22Rv1 (cell line): ENCODE measurements around the gene LMO3.

ENCODE experiments used
- H3K27ac ChIP-seq: fragments of 450-650 bp; 2 replicates; pipeline ENCODE4 v1.5.1; 2017
- CTCF ChIP-seq: fragments of 450-650 bp; IDR thresholded peaks from 2 replicates; pipeline ENCODE4 v1.5.1; 2017; ENCODE audit warnings: mild to moderate bottlenecking
- ZFX ChIP-seq: fragments of 450-650 bp; IDR thresholded peaks from 2 replicates; pipeline ENCODE4 v1.6.1; 2017; ENCODE audit warnings: antibody characterized with exemption, borderline replicate concordance

LMO3 gene

DNA sequence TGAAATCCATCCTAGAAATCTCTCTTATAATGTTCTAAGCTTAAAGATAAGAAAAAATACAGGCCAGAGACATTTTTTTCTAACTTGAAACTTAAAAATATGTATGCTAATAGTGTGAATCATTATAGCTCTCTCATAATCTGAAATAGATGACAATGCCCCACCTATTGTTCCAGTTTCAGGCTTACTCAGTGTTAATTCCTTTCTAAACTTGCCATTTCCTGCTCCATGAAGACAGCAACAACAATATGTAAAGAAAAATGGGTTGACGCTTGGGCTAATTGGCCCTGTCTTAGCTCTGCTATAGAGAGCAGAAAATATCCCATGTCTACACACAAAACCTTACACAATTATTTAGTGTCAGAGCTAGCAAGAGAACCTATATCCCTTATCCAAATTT is 37.1 kb downstream of the LMO3 start:
- H3K27ac ChIP-seq, result no peak overlapping the region
- TF ChIP-seq ZFX, result no peak
- no peak for TF ChIP-seq CTCF

GRCh38 chr12:16564675-16565074 is 41.3 kb downstream of the LMO3 start:
- no peak overlapping the region for H3K27ac ChIP-seq
- TF ChIP-seq ZFX (no peak), CTCF (no peak)

DNA sequence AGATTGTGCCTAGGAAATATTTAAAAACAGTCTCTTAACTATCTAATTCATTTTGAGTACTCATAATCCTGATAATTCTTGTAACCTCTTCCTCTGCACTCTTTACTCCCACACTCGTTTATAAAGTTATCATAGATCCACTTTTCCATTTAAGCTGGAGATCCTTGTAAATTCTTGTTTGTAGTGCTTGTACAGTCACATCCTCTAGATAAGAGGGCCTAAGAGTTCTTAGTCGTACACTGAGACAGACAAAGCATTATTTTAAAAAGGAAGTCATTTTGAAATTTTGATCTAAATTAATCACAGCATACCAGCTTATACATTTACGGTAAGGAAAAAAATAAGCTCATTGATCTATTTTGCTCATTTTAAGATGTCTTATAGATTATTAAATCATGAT is 42.5 kb downstream of the LMO3 start:
- TF ChIP-seq CTCF (no peak), ZFX (no peak)
- no peak overlapping the region for H3K27ac ChIP-seq

GRCh38 chr12:16562921-16563320 is 43.0 kb downstream of the LMO3 start:
- TF ChIP-seq ZFX (no peak), CTCF (no peak)
- H3K27ac ChIP-seq, result no peak overlapping the region

DNA sequence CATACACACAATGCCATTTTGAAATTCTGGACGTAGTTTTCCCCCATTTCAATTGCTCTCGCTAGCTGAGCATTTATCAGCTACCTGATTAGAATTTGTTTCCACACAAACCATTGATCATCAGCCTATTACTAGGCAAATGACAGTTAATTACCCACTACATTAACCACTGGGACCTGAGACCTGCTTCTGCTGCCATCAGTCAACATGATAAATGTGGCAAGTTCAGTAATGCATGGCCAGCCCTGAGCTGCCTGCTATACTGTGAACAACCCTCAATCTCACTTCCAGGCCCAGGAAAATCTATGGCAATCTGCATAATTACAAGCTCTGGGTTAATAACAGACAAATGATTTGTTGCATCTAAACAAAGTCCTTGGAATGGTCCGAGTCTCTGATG is 43.5 kb downstream of the LMO3 start:
- TF ChIP-seq CTCF (no peak), ZFX (no peak)
- H3K27ac ChIP-seq, result no peak overlapping the region

- TF ChIP-seq ZFX (no peak), CTCF (no peak)
- no peak overlapping the region for H3K27ac ChIP-seq
These were observed 45.7 kb downstream of the LMO3 start for GRCh38 chr12:16560273-16560672.

GRCh38 chr12:16555630-16556029 is 50.3 kb downstream of the LMO3 start:
- TF ChIP-seq CTCF (no peak), ZFX (no peak)
- H3K27ac ChIP-seq, result no peak overlapping the region
